Activated T-cell treated with anti-CD3 and anti-CD28 coated beads, Interleukin-2, amount 50 U/mL, for 48 hours (primary cell): ENCODE data around the gene EVA1A.
"Not testable (repeated sequence)": the region's sequence is repeated elsewhere in the genome, so short reads cannot be mapped to it uniquely, and the experiment has no call there.

Experiments used
- DNase-seq, 2 experiments: peaks; one replicate each; pipeline ENCODE4 v3.0.0-alpha.2; 2020

EVA1A gene

GRCh38 chr2:75480971-75481836 is 79.5 kb downstream of the EVA1A start:
- no peak for DNase-seq

- DNase-seq, result not testable (repeated sequence)
Observed at GRCh38 chr2:75477696-75478095, 83.0 kb downstream of the EVA1A start.

- no peak for DNase-seq
Observed at GRCh38 chr2:75476761-75477160, 84.0 kb downstream of the EVA1A start.

- no peak for DNase-seq
Observed at GRCh38 chr2:75475976-75476375, 84.8 kb downstream of the EVA1A start.

GRCh38 chr2:75475049-75475448 is 85.7 kb downstream of the EVA1A start:
- no peak for DNase-seq

- DNase-seq, result no peak
Observed at GRCh38 chr2:75474115-75474514, 86.6 kb downstream of the EVA1A start.

- DNase-seq, result peak; percentile 20 to 35
Observed at GRCh38 chr2:75466708-75467311, 93.9 kb downstream of the EVA1A start.

GRCh38 chr2:75465317-75465984 is 95.3 kb downstream of the EVA1A start:
- DNase-seq, result no peak

- DNase-seq, result no peak
Observed at GRCh38 chr2:75464348-75464946, 96.3 kb downstream of the EVA1A start.

GRCh38 chr2:75462721-75463120 is 98.0 kb downstream of the EVA1A start:
- DNase-seq, result no peak

- DNase-seq, result no peak
Observed at GRCh38 chr2:75462206-75462605, 98.5 kb downstream of the EVA1A start.

- DNase-seq, result no peak
Observed at GRCh38 chr2:75460630-75461029, 100.1 kb downstream of the EVA1A start.

- no peak for DNase-seq
Observed at GRCh38 chr2:75459565-75460310, 101.0 kb downstream of the EVA1A start.

- no peak for DNase-seq
Observed at GRCh38 chr2:75458201-75458600, 102.5 kb downstream of the EVA1A start.

GRCh38 chr2:75456825-75457224 is 103.9 kb downstream of the EVA1A start:
- DNase-seq, result no peak

- no peak for DNase-seq
Observed at GRCh38 chr2:75456111-75456510, 104.6 kb downstream of the EVA1A start.

- DNase-seq, result no peak
Observed at GRCh38 chr2:75454241-75454620, 106.5 kb downstream of the EVA1A start.

- no peak for DNase-seq
Observed at GRCh38 chr2:75453384-75454240, 107.1 kb downstream of the EVA1A start.

- DNase-seq, result no peak
Observed at GRCh38 chr2:75450068-75450467, 110.7 kb downstream of the EVA1A start.

GRCh38 chr2:75447176-75447575 is 113.6 kb downstream of the EVA1A start:
- no peak for DNase-seq
